ENCODE data around the gene GRAMD1A.
"Not testable (repeated sequence)": the region's sequence is repeated elsewhere in the genome, so short reads cannot be mapped to it uniquely, and the experiment has no call there.

GRAMD1A gene

GRCh38 chr19:34990578-34991192, 9.4 kb upstream of the GRAMD1A start:
- H3K36me3 Mint-ChIP-seq (ENCODE audit: low read depth): peaks cover 6% of the 10 kb centered on the region
- peak overlapping the region; percentile 76 for H3K4me3 Mint-ChIP-seq
- ATAC-seq: peak; percentile 92
- H3K9me3 Mint-ChIP-seq: peaks cover 4% of the 10 kb centered on the region
- DNase-seq: peak; percentile 63
- H3K27me3 Mint-ChIP-seq: peaks cover 2% of the 10 kb centered on the region
- peak overlapping the region; percentile 93 for H3K27ac Mint-ChIP-seq
- H3K4me1 Mint-ChIP-seq: peaks cover 48% of the 10 kb centered on the region

- Mint-ChIP-seq H3K4me3 (no peak overlapping the region), H3K9me3 (peaks cover 4% of the 10 kb centered on the region), H3K36me3 (ENCODE audit: low read depth) (peaks cover 6% of the 10 kb centered on the region), H3K27me3 (peaks cover 2% of the 10 kb centered on the region), H3K4me1 (peaks cover 51% of the 10 kb centered on the region), H3K27ac (peak overlapping the region; percentile 93)
- ATAC-seq: no peak
- no peak for DNase-seq
These were observed 8.4 kb upstream of the GRAMD1A start for GRCh38 chr19:34991542-34992333.

- peaks cover 59% of the 10 kb centered on the region for H3K4me1 Mint-ChIP-seq
- not testable (repeated sequence) for H3K4me3 Mint-ChIP-seq; H3K27ac Mint-ChIP-seq; DNase-seq; H3K27me3 Mint-ChIP-seq; ATAC-seq; H3K36me3 Mint-ChIP-seq (ENCODE audit: low read depth); H3K9me3 Mint-ChIP-seq
These were observed 7.5 kb upstream of the GRAMD1A start for GRCh38 chr19:34992582-34992981.

- H3K4me1 Mint-ChIP-seq: peaks cover 60% of the 10 kb centered on the region
- no peak for DNase-seq
- no peak overlapping the region for H3K4me3 Mint-ChIP-seq
- H3K36me3 Mint-ChIP-seq (ENCODE audit: low read depth): peaks cover 6% of the 10 kb centered on the region
- H3K27me3 Mint-ChIP-seq: peaks cover 2% of the 10 kb centered on the region
- H3K9me3 Mint-ChIP-seq: peaks cover 4% of the 10 kb centered on the region
- ATAC-seq: no peak
- no peak overlapping the region for H3K27ac Mint-ChIP-seq
These were observed 5.9 kb upstream of the GRAMD1A start for GRCh38 chr19:34994286-34994642.

- H3K4me1 Mint-ChIP-seq: peaks cover 58% of the 10 kb centered on the region
- no peak overlapping the region for H3K4me3 Mint-ChIP-seq
- ATAC-seq (no peak), DNase-seq (no peak)
- H3K27me3 Mint-ChIP-seq: peaks cover 2% of the 10 kb centered on the region
- peaks cover 4% of the 10 kb centered on the region for H3K9me3 Mint-ChIP-seq
- no peak overlapping the region for H3K27ac Mint-ChIP-seq
- H3K36me3 Mint-ChIP-seq (ENCODE audit: low read depth): peaks cover 6% of the 10 kb centered on the region
These were observed 5.2 kb upstream of the GRAMD1A start for GRCh38 chr19:34994643-34995541.

- H3K27me3 Mint-ChIP-seq: peaks cover 2% of the 10 kb centered on the region
- H3K4me1 Mint-ChIP-seq: peaks cover 54% of the 10 kb centered on the region
These were observed 4.6 kb upstream of the GRAMD1A start for GRCh38 chr19:34995551-34995950.

GRCh38 chr19:34997071-34997617, 3.0 kb upstream of the GRAMD1A start:
- DNase-seq (no peak), ATAC-seq (no peak)
- H3K4me3 Mint-ChIP-seq: peak overlapping the region; percentile 54
- H3K4me1 Mint-ChIP-seq: peaks cover 48% of the 10 kb centered on the region
- no peaks in the 10 kb centered on the region for H3K27me3 Mint-ChIP-seq
- peak overlapping the region; percentile 86 for H3K27ac Mint-ChIP-seq
- H3K9me3 Mint-ChIP-seq: no peaks in the 10 kb centered on the region
- H3K36me3 Mint-ChIP-seq (ENCODE audit: low read depth): peaks cover 13% of the 10 kb centered on the region

More at GRCh38 chr19:34995551-34995950, 4.6 kb upstream of the GRAMD1A start:
- peaks cover 2% of the 10 kb centered on the region for H3K9me3 Mint-ChIP-seq
- H3K4me3 Mint-ChIP-seq: no peak overlapping the region
- H3K36me3 Mint-ChIP-seq (ENCODE audit: low read depth): peaks cover 5% of the 10 kb centered on the region
- ATAC-seq (no peak), DNase-seq (no peak)
- H3K27ac Mint-ChIP-seq: no peak overlapping the region

- Mint-ChIP-seq H3K4me1 (peaks cover 57% of the 10 kb centered on the region), H3K27ac (peak overlapping the region; percentile 86), H3K36me3 (ENCODE audit: low read depth) (peaks cover 24% of the 10 kb centered on the region), H3K4me3 (peak overlapping the region; percentile 79)
- not testable (repeated sequence) for H3K9me3 Mint-ChIP-seq, ATAC-seq, DNase-seq, H3K27me3 Mint-ChIP-seq
These were observed 1.9 kb upstream of the GRAMD1A start for GRCh38 chr19:34998224-34998623.

- H3K4me3 Mint-ChIP-seq: peak overlapping the region; percentile 79
- peaks cover 63% of the 10 kb centered on the region for H3K4me1 Mint-ChIP-seq
- peaks cover 26% of the 10 kb centered on the region for H3K36me3 Mint-ChIP-seq (ENCODE audit: low read depth)
- DNase-seq (no peak), ATAC-seq (no peak)
- no peaks in the 10 kb centered on the region for H3K27me3 Mint-ChIP-seq
- H3K27ac Mint-ChIP-seq: peak overlapping the region; percentile 85
- no peaks in the 10 kb centered on the region for H3K9me3 Mint-ChIP-seq
These were observed 1.2 kb upstream of the GRAMD1A start for GRCh38 chr19:34998777-34999497.

- Mint-ChIP-seq H3K4me3 (peak overlapping the region; percentile 79), H3K36me3 (ENCODE audit: low read depth) (peaks cover 31% of the 10 kb centered on the region), H3K9me3 (no peaks in the 10 kb centered on the region), H3K4me1 (peaks cover 68% of the 10 kb centered on the region), H3K27me3 (no peaks in the 10 kb centered on the region), H3K27ac (no peak overlapping the region)
- ATAC-seq: no peak
- DNase-seq: no peak
These were observed 169 bp downstream of the GRAMD1A start for GRCh38 chr19:35000338-35000646.

GRCh38 chr19:35000647-35001501, 751 bp downstream of the GRAMD1A start:
- Mint-ChIP-seq H3K36me3 (ENCODE audit: low read depth) (peaks cover 34% of the 10 kb centered on the region), H3K4me3 (peak overlapping the region; percentile 100), H3K27me3 (no peaks in the 10 kb centered on the region), H3K4me1 (peaks cover 67% of the 10 kb centered on the region), H3K27ac (peak overlapping the region; percentile 98), H3K9me3 (no peaks in the 10 kb centered on the region)
- DNase-seq (peak; percentile 67), ATAC-seq (peak; percentile 26)

- peaks cover 62% of the 10 kb centered on the region for H3K4me1 Mint-ChIP-seq
- H3K9me3 Mint-ChIP-seq: no peaks in the 10 kb centered on the region
- H3K4me3 Mint-ChIP-seq: peak overlapping the region; percentile 100
- peaks cover 42% of the 10 kb centered on the region for H3K36me3 Mint-ChIP-seq (ENCODE audit: low read depth)
- DNase-seq (no peak), ATAC-seq (no peak)
- H3K27me3 Mint-ChIP-seq: no peaks in the 10 kb centered on the region
- H3K27ac Mint-ChIP-seq: peak overlapping the region; percentile 98
These were observed 2.0 kb downstream of the GRAMD1A start for GRCh38 chr19:35002037-35002535.

Measured in activated naive CD8-positive, alpha-beta T cell treated with anti-CD3 and anti-CD28 coated beads, Interleukin-2, amount 50 U/mL, for 24 hours (primary cell).